Lower lobe of right lung (tissue), 2 donors: ENCODE data around the gene AKTIP. TPM values are rescaled to one million over a fixed set of nuclear protein-coding genes. Genes with fewer than 3 reads are reported as not detected.
"Not testable (repeated sequence)": the region's sequence is repeated elsewhere in the genome, so short reads cannot be mapped to it uniquely, and the experiment has no call there.

Source experiments
- ATAC-seq, 2 donors: fragments of 200-7000 bp; cut with Tn5 transposase; one replicate each; pipeline ENCODE4 v1.9.1; 2020 to 2022; ENCODE audit warnings: mild to moderate bottlenecking in 2 of 2, moderate library complexity in 2 of 2
- DNase-seq: peaks from one replicate; pipeline ENCODE4 v3.0.0-alpha.2; 2020
- H3K27ac ChIP-seq: fragments of 200-600 bp; one replicate; pipeline ENCODE4 v1.8.0; 2022
- H3K27me3 ChIP-seq: fragments of 200-600 bp; one replicate; pipeline ENCODE4 v1.8.0; 2022; ENCODE audit warnings: low read depth
- H3K36me3 ChIP-seq: fragments of 200-600 bp; one replicate; pipeline ENCODE4 v1.8.0; 2022; ENCODE audit warnings: mild to moderate bottlenecking
- H3K4me1 ChIP-seq: fragments of 200-600 bp; one replicate; pipeline ENCODE4 v1.8.0; 2022
- H3K4me3 ChIP-seq: fragments of 200-600 bp; one replicate; pipeline ENCODE4 v1.8.0; 2022; ENCODE audit warnings: mild to moderate bottlenecking
- H3K9me3 ChIP-seq: fragments of 200-600 bp; one replicate; pipeline ENCODE4 v1.8.0; 2022
- intact Hi-C: fragments of 100-400 bp; cut with DNase I; formaldehyde crosslinking; loops from one replicate; pipeline ENCODE4 v1.11.0; 2022
- total RNA-seq: library from RNA; stranded (reverse); fragmentation: NEBNext Ultra II Directional; extraction: Animal tissue kit (Norgen Biotek cat#: 25700); gene quantifications from one replicate; pipeline ENCODE4 v1.2.1, GENCODE V29; 2021
- TF ChIP-seq, protein P1 (sequence below): fragments of 200-600 bp; IDR thresholded peaks from one replicate; pipeline ENCODE4 v1.8.0; 2022; ENCODE audit warnings: antibody characterized with exemption, mild to moderate bottlenecking
- donor health status: DM: no; HTN: yes; CAD: no; lungs with severe emphysema.

AKTIP gene
- total RNA-seq, 1 donor from 2014 or later: 43.7 TPM

DNA sequence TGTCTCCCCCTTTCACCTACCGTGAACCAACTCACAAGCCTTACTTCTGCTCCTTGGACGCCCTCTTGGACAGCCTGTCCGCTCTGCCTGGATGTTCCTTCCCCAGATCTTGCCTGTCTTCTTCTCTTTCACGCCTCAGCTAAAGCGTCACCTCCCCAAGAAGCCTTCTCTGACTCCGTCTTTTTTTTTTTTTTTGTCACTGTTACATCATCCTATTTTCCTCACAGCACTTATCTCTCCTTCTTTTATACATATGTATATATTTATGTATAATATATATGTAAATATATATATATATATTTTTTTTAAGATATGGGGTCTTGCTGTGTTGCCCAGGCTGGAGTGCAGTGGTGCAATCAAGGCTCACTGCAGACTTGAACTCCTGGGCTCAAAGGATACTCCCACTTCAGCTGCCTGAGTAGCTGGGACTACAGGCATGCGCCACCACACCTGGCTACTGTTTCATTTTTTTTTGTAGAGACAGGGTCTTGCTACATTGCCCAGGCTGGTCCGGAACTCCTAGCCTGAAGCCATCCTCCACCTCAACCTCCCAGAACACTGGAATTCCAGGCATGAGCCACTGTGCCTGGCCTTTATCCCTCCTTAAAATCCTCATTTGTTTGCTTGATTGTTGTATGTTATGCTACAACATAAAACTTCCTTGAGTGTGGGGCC lies 16.5 kb upstream of the AKTIP start:
- intact Hi-C loops: no loop called here
- DNase-seq (no peak), ATAC-seq (no peak)
- Histone ChIP-seq H3K36me3 (no peaks in the 10 kb centered on the region), H3K4me1 (peaks cover 44% of the 10 kb centered on the region), H3K4me3 (peak overlapping the region; percentile 9), H3K27ac (peak overlapping the region; percentile 89), H3K9me3 (no peaks in the 10 kb centered on the region), H3K27me3 (no peaks in the 10 kb centered on the region)
- TF ChIP-seq, protein P1, sequence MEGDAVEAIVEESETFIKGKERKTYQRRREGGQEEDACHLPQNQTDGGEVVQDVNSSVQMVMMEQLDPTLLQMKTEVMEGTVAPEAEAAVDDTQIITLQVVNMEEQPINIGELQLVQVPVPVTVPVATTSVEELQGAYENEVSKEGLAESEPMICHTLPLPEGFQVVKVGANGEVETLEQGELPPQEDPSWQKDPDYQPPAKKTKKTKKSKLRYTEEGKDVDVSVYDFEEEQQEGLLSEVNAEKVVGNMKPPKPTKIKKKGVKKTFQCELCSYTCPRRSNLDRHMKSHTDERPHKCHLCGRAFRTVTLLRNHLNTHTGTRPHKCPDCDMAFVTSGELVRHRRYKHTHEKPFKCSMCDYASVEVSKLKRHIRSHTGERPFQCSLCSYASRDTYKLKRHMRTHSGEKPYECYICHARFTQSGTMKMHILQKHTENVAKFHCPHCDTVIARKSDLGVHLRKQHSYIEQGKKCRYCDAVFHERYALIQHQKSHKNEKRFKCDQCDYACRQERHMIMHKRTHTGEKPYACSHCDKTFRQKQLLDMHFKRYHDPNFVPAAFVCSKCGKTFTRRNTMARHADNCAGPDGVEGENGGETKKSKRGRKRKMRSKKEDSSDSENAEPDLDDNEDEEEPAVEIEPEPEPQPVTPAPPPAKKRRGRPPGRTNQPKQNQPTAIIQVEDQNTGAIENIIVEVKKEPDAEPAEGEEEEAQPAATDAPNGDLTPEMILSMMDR: no peak

GRCh38 chr16:53518550-53519416 lies 15.8 kb upstream of the AKTIP start:
- DNase-seq (no peak), ATAC-seq (peak; percentile 80 to 82)
- H3K4me3 ChIP-seq: peak overlapping the region; percentile 9
- H3K27me3 ChIP-seq: no peaks in the 10 kb centered on the region
- intact Hi-C loops: no loop called here
- H3K4me1 ChIP-seq: peaks cover 44% of the 10 kb centered on the region
- TF ChIP-seq, protein P1: no peak
- H3K9me3 ChIP-seq: no peaks in the 10 kb centered on the region
- peak overlapping the region; percentile 89 for H3K27ac ChIP-seq
- H3K36me3 ChIP-seq: no peaks in the 10 kb centered on the region

DNA sequence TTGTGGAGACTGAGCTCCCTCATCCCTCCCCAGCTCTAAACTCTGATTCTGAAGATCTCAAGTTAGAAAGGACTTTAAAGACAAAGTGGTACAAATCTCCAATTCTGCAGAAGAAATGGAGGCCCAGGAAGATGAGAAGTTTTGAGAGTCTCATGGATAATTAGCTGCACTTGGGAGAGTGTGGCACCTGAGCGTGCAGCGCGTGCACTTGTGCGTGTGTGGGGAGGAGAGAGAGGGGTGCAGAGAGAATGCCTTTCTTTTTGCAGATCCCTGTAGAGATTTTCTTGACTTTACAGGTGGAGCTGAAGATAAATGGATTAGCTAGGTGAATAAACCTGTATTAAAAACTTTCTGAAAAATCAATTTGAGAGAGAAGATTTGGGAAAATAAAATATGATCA lies 14.8 kb upstream of the AKTIP start:
- H3K9me3 ChIP-seq: no peaks in the 10 kb centered on the region
- H3K4me3 ChIP-seq: no peak overlapping the region
- intact Hi-C loops: no loop called here
- no peaks in the 10 kb centered on the region for H3K27me3 ChIP-seq
- DNase-seq: no peak
- peak overlapping the region; percentile 89 for H3K27ac ChIP-seq
- ATAC-seq: no peak
- TF ChIP-seq, protein P1: no peak
- no peaks in the 10 kb centered on the region for H3K36me3 ChIP-seq
- peaks cover 44% of the 10 kb centered on the region for H3K4me1 ChIP-seq

DNA sequence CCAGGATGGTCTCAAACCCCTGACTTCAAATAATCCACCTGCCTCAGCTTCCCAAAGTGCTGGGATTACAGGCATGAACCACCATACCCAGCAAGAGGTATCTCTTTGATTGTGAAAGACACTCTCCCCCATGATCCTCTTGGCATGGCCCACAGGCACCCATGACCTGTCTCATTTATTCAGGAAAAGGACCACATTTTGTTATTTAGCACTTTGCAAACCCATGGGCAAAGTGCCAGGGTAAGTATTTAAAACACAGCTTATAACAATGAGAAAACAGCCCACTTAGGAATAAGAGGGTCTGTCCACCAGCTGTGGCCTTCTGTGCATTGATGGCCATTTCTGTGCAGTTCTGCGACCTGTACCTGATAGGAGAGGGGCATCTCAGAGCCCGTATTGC lies 12.8 kb upstream of the AKTIP start:
- ATAC-seq: no peak
- H3K9me3 ChIP-seq: no peaks in the 10 kb centered on the region
- peaks cover 56% of the 10 kb centered on the region for H3K4me1 ChIP-seq
- TF ChIP-seq, protein P1: no peak
- H3K27me3 ChIP-seq: no peaks in the 10 kb centered on the region
- no peak overlapping the region for H3K4me3 ChIP-seq
- peak overlapping the region; percentile 62 for H3K27ac ChIP-seq
- intact Hi-C loops: no loop called here
- no peaks in the 10 kb centered on the region for H3K36me3 ChIP-seq
- DNase-seq: no peak

- Histone ChIP-seq H3K9me3 (no peaks in the 10 kb centered on the region), H3K27me3 (no peaks in the 10 kb centered on the region), H3K4me1 (peaks cover 58% of the 10 kb centered on the region), H3K4me3 (no peak overlapping the region), H3K36me3 (no peaks in the 10 kb centered on the region), H3K27ac (peak overlapping the region; percentile 62)
- TF ChIP-seq, protein P1: no peak
- ATAC-seq: peak; percentile 11 to 12
- no peak for DNase-seq
- intact Hi-C loops: no loop called here
Observed at GRCh38 chr16:53515259-53515658, 12.2 kb upstream of the AKTIP start.

DNA sequence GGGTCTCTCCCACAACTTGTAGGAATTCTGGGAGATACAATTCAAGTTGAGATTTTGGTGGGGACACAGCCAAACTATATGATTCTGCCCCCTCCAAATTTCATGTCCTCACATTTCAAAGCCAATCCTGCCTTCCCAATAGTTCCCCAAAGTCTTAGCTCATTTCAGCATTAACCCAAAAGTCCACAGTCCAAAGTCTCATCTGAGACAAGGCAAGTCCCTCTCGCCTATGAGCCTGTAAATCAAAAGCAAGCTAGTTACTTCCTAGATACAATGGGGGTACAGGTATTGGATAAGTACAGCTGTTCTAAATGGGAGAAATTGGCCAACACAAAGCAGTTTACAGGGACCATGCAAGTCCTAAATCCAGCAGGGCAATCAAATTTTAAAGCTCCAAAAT lies 9.8 kb upstream of the AKTIP start:
- H3K4me3 ChIP-seq, H3K36me3 ChIP-seq, H3K27ac ChIP-seq, intact Hi-C loops, H3K27me3 ChIP-seq, DNase-seq, ATAC-seq, H3K9me3 ChIP-seq: not testable (repeated sequence)
- H3K4me1 ChIP-seq: peaks cover 37% of the 10 kb centered on the region
